ENCODE data around the gene CD160.
"Not testable (repeated sequence)": the region's sequence is repeated elsewhere in the genome, so short reads cannot be mapped to it uniquely, and the experiment has no call there.

DNA sequence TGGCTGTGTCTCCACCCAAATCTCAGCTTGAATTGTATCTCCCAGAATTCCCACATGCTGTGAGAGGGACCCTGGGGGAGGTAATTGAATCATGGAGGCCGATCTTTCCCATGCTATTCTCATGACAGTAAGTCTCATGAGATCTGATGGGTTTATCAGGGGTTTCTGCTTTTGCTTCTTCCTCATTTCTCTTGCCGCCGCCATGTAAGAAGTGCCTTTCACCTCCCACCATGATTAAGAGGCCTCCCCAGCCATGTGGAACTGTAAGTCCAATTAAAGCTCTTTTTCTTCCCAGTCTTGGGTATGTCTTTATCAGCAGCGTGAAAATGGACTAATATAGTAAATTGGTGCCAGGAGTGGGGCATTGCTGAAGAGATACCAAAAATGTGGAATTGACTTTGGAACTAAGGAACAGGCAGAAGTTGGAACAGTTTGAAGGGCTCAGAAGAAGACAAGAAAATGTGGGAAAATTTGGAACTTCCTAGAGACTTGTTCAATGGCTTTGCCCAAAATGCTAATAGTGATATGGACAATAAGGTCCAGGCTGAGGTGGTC lies 41.2 kb downstream of the CD160 start:
- not testable (repeated sequence) for TF ChIP-seq EZH2 (IDR thresholded peaks at IDR 0.05; ENCODE audit: insufficient read depth, poor library complexity, severe bottlenecking); EZH2phosphoT487 (IDR thresholded peaks at IDR 0.05; ENCODE audit: insufficient read depth, low read depth)

Data from GM23248 (cell line).